Skeletal muscle cell (primary cell): Measurements from ENCODE around the gene NKPD1.

Source experiments
- DNase-seq: peaks from one replicate; pipeline ENCODE4 v3.0.0-alpha.2; 2010; ENCODE audit warnings: low read depth
- H3K4me3 ChIP-seq: 2 replicates; pipeline ENCODE4 v1.5.1; 2011; ENCODE audit warnings: low read depth, mild to moderate bottlenecking, control low read depth, low read length, moderate library complexity

NKPD1 gene

DNA sequence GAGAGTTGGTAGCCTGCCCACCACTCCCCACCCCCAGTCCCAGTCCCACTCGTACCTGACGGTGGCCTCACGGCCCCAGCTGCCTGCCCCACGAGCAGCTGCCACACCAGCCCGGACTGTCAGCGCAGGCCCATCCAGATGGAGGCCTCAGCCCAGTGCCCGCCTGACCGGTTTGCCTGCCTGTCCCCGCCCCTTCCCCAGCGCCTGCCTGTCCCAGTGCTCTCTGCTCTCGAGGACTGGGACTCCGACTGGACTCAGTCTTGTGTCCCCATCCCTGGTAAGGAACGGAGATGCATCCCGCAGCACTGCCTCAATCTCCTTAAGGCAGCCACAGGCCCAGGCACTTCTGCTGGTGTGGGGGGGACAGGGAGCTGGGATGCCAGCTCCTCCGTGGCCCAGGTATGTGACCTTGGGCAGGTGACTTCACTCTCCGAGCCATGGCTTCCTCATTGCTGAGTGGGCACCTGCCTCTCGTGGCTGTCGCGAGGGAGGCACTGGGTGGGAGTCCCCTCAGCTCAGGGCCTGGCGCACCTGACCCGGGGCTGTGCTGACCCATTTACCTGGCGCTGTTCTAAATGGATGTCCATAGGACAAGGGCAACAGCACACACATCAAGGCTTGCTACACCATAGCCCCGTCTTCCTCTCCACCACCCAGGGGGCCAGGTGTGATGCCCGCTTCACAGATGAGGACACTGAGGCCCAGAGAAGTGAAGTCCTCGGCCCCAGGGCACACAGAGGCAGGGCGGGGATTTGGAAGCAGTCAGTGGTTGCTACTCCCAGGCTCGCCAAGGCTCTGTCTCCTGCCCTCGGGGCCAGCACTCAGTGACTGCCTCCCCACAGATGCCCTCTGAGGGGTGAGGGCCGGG, at the start of gene NKPD1:
Gene NKPD1 (minus strand): TSS at position 113 of the 868 bp plus-strand sequence. CDS start 832 bp downstream, outside the sequence.
- no peak within 1 kb of the TSS for H3K4me3 ChIP-seq
- DNase-seq, result no peak

GRCh38 chr19:45206328-45206727, 45.5 kb upstream of the NKPD1 start:
- no peak for DNase-seq
- no peak overlapping the region for H3K4me3 ChIP-seq

GRCh38 chr19:45205810-45206209, 45.0 kb upstream of the NKPD1 start:
- no peak for DNase-seq
- H3K4me3 ChIP-seq, result no peak overlapping the region

GRCh38 chr19:45202637-45203036, 41.9 kb upstream of the NKPD1 start:
- H3K4me3 ChIP-seq, result no peak overlapping the region
- no peak for DNase-seq

GRCh38 chr19:45200568-45200967, 39.8 kb upstream of the NKPD1 start:
- no peak for DNase-seq

DNA sequence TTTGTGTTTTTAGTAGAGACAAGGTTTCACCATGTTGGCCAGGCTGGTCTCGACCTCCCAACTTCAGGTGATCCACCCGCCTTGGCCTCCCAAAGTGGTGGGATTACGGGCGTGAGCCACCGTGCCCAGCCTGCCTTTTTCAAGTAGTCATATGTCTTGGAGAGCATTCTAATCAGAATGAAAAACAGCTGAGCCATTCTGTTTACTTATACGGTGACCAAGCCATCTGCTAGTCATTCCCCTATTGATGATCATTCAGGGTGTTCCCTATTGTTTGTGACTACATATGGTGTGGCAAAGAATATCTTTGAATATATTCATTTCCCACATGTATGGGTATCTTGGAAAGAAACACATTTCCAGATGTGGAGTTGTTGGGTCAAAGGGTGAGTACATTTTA, 35.0 kb upstream of the NKPD1 start:
- no peak for DNase-seq
- H3K4me3 ChIP-seq, result no peak overlapping the region

More at GRCh38 chr19:45200568-45200967, 39.8 kb upstream of the NKPD1 start:
- H3K4me3 ChIP-seq, result no peak overlapping the region

DNA sequence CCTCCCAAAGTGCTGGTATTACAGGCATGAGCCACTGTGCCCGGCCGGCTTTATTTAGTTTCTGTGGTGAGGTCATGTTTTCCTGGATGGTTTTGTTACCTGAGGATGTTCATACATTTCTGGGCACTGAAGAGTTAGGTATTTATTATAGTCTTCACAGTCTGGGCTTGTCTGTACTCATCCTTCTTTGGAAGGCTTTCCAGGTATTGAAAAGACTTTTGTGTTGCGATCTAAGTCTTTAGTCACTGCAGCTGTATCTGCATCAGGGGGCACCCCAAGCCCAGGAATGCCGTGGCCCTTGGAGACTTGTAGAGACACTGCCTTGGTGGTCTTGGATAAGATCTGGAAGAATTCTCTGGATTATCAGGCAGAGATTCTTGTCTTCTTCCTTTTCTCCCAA, 30.6 kb upstream of the NKPD1 start:
- no peak overlapping the region for H3K4me3 ChIP-seq
- DNase-seq, result no peak

DNA sequence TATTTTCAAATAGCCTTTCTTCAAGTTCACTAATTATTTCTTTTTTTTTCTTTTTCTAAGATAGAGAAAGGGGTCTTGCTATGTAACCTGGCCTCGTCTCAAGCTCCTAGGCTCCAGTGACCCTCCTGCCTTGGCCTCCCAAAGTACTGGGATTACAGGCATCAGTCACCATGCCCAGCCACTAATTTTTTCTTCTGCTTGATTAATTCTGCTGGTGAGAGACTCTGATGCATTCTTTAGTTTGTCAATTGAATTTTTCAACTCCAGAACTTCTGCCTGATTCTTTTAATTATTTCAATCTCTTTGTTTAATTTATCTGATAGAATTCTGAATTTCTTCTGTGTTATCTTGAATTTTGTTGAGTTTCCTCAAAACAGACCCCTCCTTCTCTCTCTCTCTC, 29.2 kb upstream of the NKPD1 start:
- no peak for DNase-seq

GRCh38 chr19:45187421-45188100, 26.8 kb upstream of the NKPD1 start:
- no peak overlapping the region for H3K4me3 ChIP-seq
- DNase-seq, result no peak

More for the DNA sequence above, 29.2 kb upstream of the NKPD1 start:
- no peak overlapping the region for H3K4me3 ChIP-seq

DNA sequence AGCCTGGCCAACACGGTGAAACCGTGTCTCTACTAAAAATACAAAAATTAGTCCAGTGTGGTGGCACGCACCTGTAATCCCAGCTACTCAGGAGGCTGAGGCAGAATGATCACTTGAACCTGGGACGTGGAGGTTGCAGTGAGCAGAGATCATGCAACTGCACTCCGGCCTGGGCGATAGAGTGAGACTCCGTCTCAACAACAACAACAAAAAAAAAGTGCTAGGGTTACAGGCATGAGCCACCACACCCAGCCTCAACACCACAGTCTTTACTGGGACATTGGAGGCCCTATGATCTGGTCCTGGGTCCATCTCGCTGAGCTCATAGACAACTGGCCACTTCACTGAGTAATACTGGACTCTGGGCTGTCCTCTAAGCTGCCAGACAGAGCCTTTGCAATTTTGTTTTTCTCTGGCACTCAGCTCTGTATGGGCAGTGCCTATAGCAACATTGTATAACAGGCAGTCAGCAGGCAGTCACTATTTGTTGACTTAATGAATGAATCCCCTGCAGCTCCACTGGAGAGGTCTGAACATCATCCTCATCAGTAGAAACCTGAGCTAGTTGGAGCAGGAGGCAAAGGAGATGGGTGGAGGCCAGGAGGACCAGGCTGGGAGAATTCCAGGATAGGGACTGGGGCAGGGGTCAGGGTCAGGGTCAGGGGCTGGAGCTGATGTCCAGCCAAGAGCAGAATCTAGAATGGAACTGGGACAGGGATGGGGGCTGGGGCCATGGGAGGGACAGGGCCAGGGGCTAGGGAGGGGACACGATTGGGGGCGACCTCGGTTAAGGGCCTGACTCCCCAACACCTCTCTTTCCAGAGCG, 25.9 kb upstream of the NKPD1 start:
- H3K4me3 ChIP-seq, result no peak overlapping the region
- DNase-seq, result no peak

GRCh38 chr19:45184115-45184514, 23.3 kb upstream of the NKPD1 start:
- no peak for DNase-seq
- H3K4me3 ChIP-seq, result no peak overlapping the region

GRCh38 chr19:45182758-45183157, 22.0 kb upstream of the NKPD1 start:
- no peak for DNase-seq
- H3K4me3 ChIP-seq, result no peak overlapping the region

- no peak for DNase-seq
- H3K4me3 ChIP-seq, result no peak overlapping the region
Observed at GRCh38 chr19:45180936-45181335, 20.2 kb upstream of the NKPD1 start.

DNA sequence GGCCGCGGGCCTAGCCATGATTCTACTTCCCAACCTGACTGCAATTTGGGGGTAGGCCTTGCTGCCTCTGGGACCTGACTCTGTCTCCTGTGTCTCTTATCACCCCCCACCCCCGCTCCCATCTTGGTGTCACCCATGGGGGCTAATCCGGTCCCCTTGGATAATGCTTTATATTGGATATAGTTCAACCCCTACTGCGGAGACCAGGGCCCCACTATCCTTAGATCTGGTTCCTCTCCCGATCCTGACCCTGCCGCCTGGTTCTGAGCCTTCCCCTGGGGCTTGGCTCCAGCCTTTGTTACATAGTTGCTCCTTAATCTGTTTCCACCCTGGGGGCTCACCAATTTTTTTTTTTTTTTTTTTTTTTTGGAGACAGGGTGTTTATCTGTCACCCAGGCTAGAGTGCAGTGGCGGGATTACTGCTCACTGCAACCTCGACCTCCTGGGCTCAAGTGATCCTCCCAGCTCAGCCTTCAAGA, 19.1 kb upstream of the NKPD1 start:
- H3K4me3 ChIP-seq, result peak overlapping the region; percentile 92
- no peak for DNase-seq

DNA sequence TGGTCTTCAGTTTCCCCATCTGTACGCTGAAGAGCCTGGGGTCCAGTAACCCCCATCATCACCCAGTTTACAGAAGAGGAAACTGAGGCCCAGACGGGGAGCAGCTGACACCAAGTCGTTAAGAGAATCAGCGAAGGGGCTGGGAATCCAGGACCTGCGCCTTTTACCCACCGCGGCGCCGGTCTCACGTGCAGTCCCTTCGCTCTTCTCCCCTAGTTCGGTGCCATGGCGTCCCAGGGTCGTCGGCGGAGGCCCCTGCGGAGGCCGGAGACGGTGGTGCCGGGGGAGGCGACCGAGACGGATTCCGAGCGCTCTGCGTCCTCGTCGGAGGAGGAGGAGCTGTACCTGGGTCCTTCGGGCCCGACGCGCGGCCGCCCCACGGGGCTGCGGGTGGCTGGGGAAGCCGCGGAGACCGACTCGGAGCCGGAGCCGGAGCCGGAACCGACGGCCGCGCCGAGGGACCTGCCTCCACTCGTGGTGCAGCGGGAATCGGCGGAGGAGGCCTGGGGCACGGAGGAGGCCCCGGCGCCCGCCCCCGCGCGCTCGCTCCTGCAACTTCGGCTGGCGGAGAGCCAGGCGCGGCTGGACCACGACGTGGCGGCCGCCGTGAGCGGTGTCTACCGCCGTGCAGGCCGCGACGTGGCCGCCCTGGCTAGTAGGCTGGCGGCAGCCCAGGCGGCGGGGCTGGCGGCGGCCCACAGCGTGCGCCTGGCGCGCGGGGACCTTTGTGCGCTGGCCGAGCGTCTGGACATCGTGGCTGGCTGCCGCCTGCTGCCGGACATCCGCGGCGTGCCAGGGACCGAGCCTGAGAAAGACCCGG, 18.5 kb upstream of the NKPD1 start:
- no peak for DNase-seq
- peak overlapping the region; percentile 92 for H3K4me3 ChIP-seq

GRCh38 chr19:45178262-45179071, 17.7 kb upstream of the NKPD1 start, which contains the start of gene BLOC1S3:
Gene BLOC1S3, plus strand, starts transcription at chr19:45178784. Its CDS starts 513 bp downstream, at chr19:45179297.
- H3K4me3 ChIP-seq, result peak within 1 kb of the TSS; percentile 92
- peak; percentile 100 for DNase-seq

DNA sequence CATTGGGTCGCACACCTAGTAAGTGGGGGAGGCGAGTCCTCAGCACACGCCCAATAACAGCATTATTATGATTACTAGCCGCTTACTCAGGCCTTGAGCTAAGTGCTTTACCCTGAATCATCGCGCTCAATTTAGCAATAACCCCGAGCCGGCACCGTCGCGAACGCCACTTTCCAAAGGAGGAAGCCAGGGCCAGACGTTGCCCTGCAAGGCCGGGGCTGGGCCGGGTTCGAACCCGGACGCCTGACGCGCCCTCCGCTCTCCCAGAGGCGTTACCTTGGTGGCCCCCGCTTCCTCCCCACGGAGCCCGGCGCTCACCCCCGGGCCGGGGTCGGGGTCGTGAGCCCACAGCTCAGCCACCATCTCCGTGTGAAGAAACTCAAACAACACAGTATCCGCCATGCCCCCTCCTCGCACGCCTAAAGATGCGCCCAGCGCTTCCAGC, 17.1 kb upstream of the NKPD1 start, which contains the start of gene TRAPPC6A:
Gene TRAPPC6A (minus strand): TSS at position 421 of the 445 bp plus-strand sequence. CDS start 19 bp downstream, at position 402.
- H3K4me3 ChIP-seq, result peak within 1 kb of the TSS; percentile 92
- DNase-seq, result no peak
